Prostate gland (tissue), 2 donors: ENCODE data around the gene MCAM. TPM values are rescaled to one million over a fixed set of nuclear protein-coding genes. Genes with fewer than 3 reads are reported as not detected.

ENCODE experiments used
- DNase-seq: peaks from one replicate; pipeline ENCODE4 v3.0.0-alpha.2; 2019; ENCODE audit warnings: low spot score
- H3K27ac ChIP-seq, 2 donors: fragments of 200-600 bp; sonication (generic); 2 replicates each; pipeline ENCODE4 v1.5.1; 2017 to 2019
- H3K27me3 ChIP-seq: fragments of 200-600 bp; sonication (generic); replicated peaks from 2 replicates; pipeline ENCODE4 v1.5.1; 2019; ENCODE audit not compliant: insufficient read depth
- H3K36me3 ChIP-seq, 2 donors: fragments of 200-600 bp; sonication (generic); 1 replicate in 1 of 2; 2 replicates in 1 of 2; pipeline versions ENCODE4 v1.5.1 to v1.8.1; 2017 to 2019
- H3K4me1 ChIP-seq: fragments of 200-600 bp; sonication (generic); replicated peaks from 2 replicates; pipeline ENCODE4 v1.5.1; 2019
- H3K4me3 ChIP-seq, 2 donors: fragments of 200-600 bp; sonication (generic); 2 replicates each; pipeline ENCODE4 v1.5.1; 2017 to 2019
- H3K9me3 ChIP-seq: fragments of 200-600 bp; sonication (generic); 2 replicates; pipeline ENCODE4 v1.5.1; 2017
- CTCF ChIP-seq, 4 experiments: fragments of 200-600 bp in 2 of 4; fragments of 450-650 bp in 2 of 4; sonication (generic) in 2 of 4; IDR thresholded peaks; 1 replicate in 3 of 4; 2 replicates in 1 of 4; pipeline ENCODE4 v1.5.1; 2016 to 2019; ENCODE audit warnings: antibody characterized with exemption in 4 of 4, mild to moderate bottlenecking in 2 of 4, moderate library complexity in 2 of 4
- POLR2A ChIP-seq: fragments of 450-650 bp; IDR thresholded peaks from one replicate; pipeline ENCODE4 v1.6.1; 2016; ENCODE audit warnings: antibody characterized with exemption, mild to moderate bottlenecking
- POLR2AphosphoS5 ChIP-seq: sonication (generic); formaldehyde crosslinking; IDR thresholded peaks from one replicate; pipeline ENCODE4 v1.6.1; 2017; ENCODE audit warnings: antibody characterized with exemption
- WGBS: methylation state at CpG from one replicate; pipeline ENCODE4 v1.1.5; 2018; 5-methylcytosine and 5-hydroxymethylcytosine counted together
- intact Hi-C: fragments of 100-400 bp; cut with DNase I; formaldehyde crosslinking; loops from one replicate; pipeline ENCODE4 v1.14.2; 2022
- total RNA-seq, 2 donors: library from RNA; depleted of rRNA; stranded (reverse); fragments of >200 nt; gene quantifications; one replicate each; pipeline ENCODE4 v1.1.0, GENCODE V29; 2016

MCAM gene
- total RNA-seq, 2 donors from 2014 or later, result 156 to 292 TPM

- intact Hi-C loops, result loop anchor here (5.0 kb wide), 2 partner anchors 115 to 220 kb away; partner anchors contain the start of genes CBL and DPAGT1
- Histone ChIP-seq H3K4me1 (no peaks in the 10 kb centered on the region), H3K36me3 (no peaks in the 10 kb centered on the region), H3K27me3 (peaks cover 5% of the 10 kb centered on the region), H3K4me3 (no peak overlapping the region), H3K9me3 (no peaks in the 10 kb centered on the region), H3K27ac (no peak overlapping the region)
- WGBS, result 79% methylated on average over 6 of the region's 6 CpGs
- no peak for DNase-seq
- TF ChIP-seq POLR2AphosphoS5 (no peak), POLR2A (no peak), CTCF (IDR thresholded peaks at IDR 0.05) (no peak)
Observed at GRCh38 chr11:119322360-119322739, 5.4 kb upstream of the MCAM start.

- Histone ChIP-seq H3K27ac (peak overlapping the region; percentile 71 to 81), H3K4me3 (peak overlapping the region; percentile 20 to 31), H3K27me3 (peaks cover 7% of the 10 kb centered on the region), H3K9me3 (no peaks in the 10 kb centered on the region), H3K4me1 (no peaks in the 10 kb centered on the region), H3K36me3 (no peaks in the 10 kb centered on the region)
- WGBS, result 12% methylated on average over 36 of the region's 60 CpGs
- TF ChIP-seq CTCF (IDR thresholded peaks at IDR 0.05), result no peak
- no peak for TF ChIP-seq POLR2A
- no peak for TF ChIP-seq POLR2AphosphoS5
- no peak for DNase-seq
- intact Hi-C loops, result loop anchor here (5.0 kb wide), 2 partner anchors 114 to 219 kb away; partner anchors contain the start of genes CBL and DPAGT1
Observed at GRCh38 chr11:119320776-119321524, 4.0 kb upstream of the MCAM start.

- no peaks in the 10 kb centered on the region for H3K9me3 ChIP-seq
- peak overlapping the region; percentile 71 to 81 for H3K27ac ChIP-seq
- WGBS, result 61% methylated on average over 17 of the region's 17 CpGs
- no peak for TF ChIP-seq POLR2A
- TF ChIP-seq POLR2AphosphoS5, result no peak
- no peak for TF ChIP-seq CTCF (IDR thresholded peaks at IDR 0.05)
- H3K4me1 ChIP-seq, result no peaks in the 10 kb centered on the region
- H3K36me3 ChIP-seq, result no peaks in the 10 kb centered on the region
- DNase-seq, result no peak
- peak overlapping the region; percentile 20 to 31 for H3K4me3 ChIP-seq
- intact Hi-C loops, result loop anchor here (5.0 kb wide), 2 partner anchors 113 to 218 kb away; partner anchors contain the start of genes CBL and DPAGT1
- peaks cover 7% of the 10 kb centered on the region for H3K27me3 ChIP-seq
Observed at GRCh38 chr11:119320240-119320775, 3.4 kb upstream of the MCAM start.

GRCh38 chr11:119319700-119320239 is 2.8 kb upstream of the MCAM start:
- no peak for DNase-seq
- Histone ChIP-seq H3K27me3 (peaks cover 7% of the 10 kb centered on the region), H3K4me1 (no peaks in the 10 kb centered on the region), H3K36me3 (no peaks in the 10 kb centered on the region), H3K9me3 (no peaks in the 10 kb centered on the region), H3K27ac (peak overlapping the region; percentile 71 to 81), H3K4me3 (no peak overlapping the region)
- TF ChIP-seq CTCF (IDR thresholded peaks at IDR 0.05), result no peak
- no peak for TF ChIP-seq POLR2A
- no peak for TF ChIP-seq POLR2AphosphoS5
- intact Hi-C loops, result loop anchor here (5.0 kb wide), 2 partner anchors 112 to 217 kb away; partner anchors contain the start of genes CBL and DPAGT1
- WGBS, result 73% methylated on average over 11 of the region's 11 CpGs
